ENCODE data around the gene PDCD4. TPM values are rescaled to one million over a fixed set of nuclear protein-coding genes. Genes with fewer than 3 reads are reported as not detected.
A peak's percentile ranks its signal among the peaks of the same experiment; 100 is the strongest.

Gene PDCD4
- total and polyA plus RNA-seq, 5 donors = 39.8 to 82.7 (median 70.8) TPM

GRCh38 chr10:110851020-110851612, 20.6 kb upstream of the PDCD4 start:
- no peaks in the 10 kb centered on the region for H3K9me3 ChIP-seq (ENCODE audit: control insufficient read depth, low read length)
- H3K4me3 ChIP-seq (ENCODE audit: low read length) = no peak overlapping the region
- intact Hi-C loops (cut with DNase I) = no loop called here
- DNase-seq (no peak), ATAC-seq (no peak)
- no peaks in the 10 kb centered on the region for H3K27me3 ChIP-seq (ENCODE audit: control insufficient read depth, insufficient read depth)
- H3K27ac ChIP-seq (ENCODE audit: low read length) = no peak overlapping the region
- WGBS = 74% methylated on average over 8 of the region's 8 CpGs
- no peaks in the 10 kb centered on the region for H3K4me1 ChIP-seq (ENCODE audit: control insufficient read depth, insufficient read depth, low read length)

GRCh38 chr10:110852255-110852896, 19.4 kb upstream of the PDCD4 start:
- H3K4me3 ChIP-seq (ENCODE audit: low read length) = no peak overlapping the region
- peaks cover 2% of the 10 kb centered on the region for H3K4me1 ChIP-seq (ENCODE audit: control insufficient read depth, insufficient read depth, low read length)
- 70% methylated on average over 7 of the region's 7 CpGs for WGBS
- intact Hi-C loops (cut with DNase I) = no loop called here
- no peaks in the 10 kb centered on the region for H3K9me3 ChIP-seq (ENCODE audit: control insufficient read depth, low read length)
- H3K27me3 ChIP-seq (ENCODE audit: control insufficient read depth, insufficient read depth) = no peaks in the 10 kb centered on the region
- DNase-seq (no peak), ATAC-seq (peak; percentile 18 to 39)
- H3K27ac ChIP-seq (ENCODE audit: low read length) = no peak overlapping the region

- DNase-seq (no peak), ATAC-seq (no peak)
- intact Hi-C loops (cut with DNase I) = no loop called here
- Histone ChIP-seq H3K4me1 (ENCODE audit: control insufficient read depth, insufficient read depth, low read length) (peaks cover 8% of the 10 kb centered on the region), H3K4me3 (ENCODE audit: low read length) (no peak overlapping the region), H3K27me3 (ENCODE audit: control insufficient read depth, insufficient read depth) (no peaks in the 10 kb centered on the region), H3K9me3 (ENCODE audit: control insufficient read depth, low read length) (no peaks in the 10 kb centered on the region), H3K27ac (ENCODE audit: low read length) (no peak overlapping the region)
- 85% methylated on average over 4 of the region's 4 CpGs for WGBS
Observed at GRCh38 chr10:110852947-110853346, 18.8 kb upstream of the PDCD4 start.

GRCh38 chr10:110853921-110854605, 17.7 kb upstream of the PDCD4 start:
- DNase-seq = no peak
- Histone ChIP-seq H3K4me3 (ENCODE audit: low read length) (no peak overlapping the region), H3K27me3 (ENCODE audit: control insufficient read depth, insufficient read depth) (no peaks in the 10 kb centered on the region), H3K27ac (ENCODE audit: low read length) (no peak overlapping the region), H3K9me3 (ENCODE audit: control insufficient read depth, low read length) (no peaks in the 10 kb centered on the region), H3K4me1 (ENCODE audit: control insufficient read depth, insufficient read depth, low read length) (peaks cover 11% of the 10 kb centered on the region)
- no peak for ATAC-seq
- intact Hi-C loops (cut with DNase I) = no loop called here

GRCh38 chr10:110857265-110858171, 14.2 kb upstream of the PDCD4 start:
- no peaks in the 10 kb centered on the region for H3K27me3 ChIP-seq (ENCODE audit: control insufficient read depth, insufficient read depth)
- ATAC-seq (peak; percentile 48 to 60), DNase-seq (no peak)
- intact Hi-C loops (cut with DNase I) = no loop called here
- peak overlapping the region; percentile 23 for H3K27ac ChIP-seq (ENCODE audit: low read length)
- H3K9me3 ChIP-seq (ENCODE audit: control insufficient read depth, low read length) = no peaks in the 10 kb centered on the region
- 28% methylated on average over 12 of the region's 12 CpGs for WGBS
- peaks cover 21% of the 10 kb centered on the region for H3K4me1 ChIP-seq (ENCODE audit: control insufficient read depth, insufficient read depth, low read length)
- no peak overlapping the region for H3K4me3 ChIP-seq (ENCODE audit: low read length)

GRCh38 chr10:110858297-110858934, 13.3 kb upstream of the PDCD4 start:
- Histone ChIP-seq H3K4me3 (ENCODE audit: low read length) (no peak overlapping the region), H3K27me3 (ENCODE audit: control insufficient read depth, insufficient read depth) (no peaks in the 10 kb centered on the region), H3K4me1 (ENCODE audit: control insufficient read depth, insufficient read depth, low read length) (peaks cover 21% of the 10 kb centered on the region), H3K27ac (ENCODE audit: low read length) (no peak overlapping the region), H3K9me3 (ENCODE audit: control insufficient read depth, low read length) (no peaks in the 10 kb centered on the region)
- 23% methylated on average over 1 of the region's 1 CpG for WGBS
- peak; percentile 36 to 40 for ATAC-seq
- DNase-seq = no peak
- intact Hi-C loops (cut with DNase I) = no loop called here

- ATAC-seq = peak; percentile 10 to 35
- 67% methylated on average over 6 of the region's 6 CpGs for WGBS
- intact Hi-C loops (cut with DNase I) = no loop called here
- DNase-seq = peak in 1 of 3 donors; percentile 66
- Histone ChIP-seq H3K9me3 (ENCODE audit: control insufficient read depth, low read length) (no peaks in the 10 kb centered on the region), H3K4me1 (ENCODE audit: control insufficient read depth, insufficient read depth, low read length) (peaks cover 24% of the 10 kb centered on the region), H3K27ac (ENCODE audit: low read length) (peak overlapping the region; percentile 84), H3K27me3 (ENCODE audit: control insufficient read depth, insufficient read depth) (no peaks in the 10 kb centered on the region), H3K4me3 (ENCODE audit: low read length) (no peak overlapping the region)
Observed at GRCh38 chr10:110859206-110859972, 12.3 kb upstream of the PDCD4 start.

GRCh38 chr10:110859973-110860376, 11.8 kb upstream of the PDCD4 start:
- H3K27me3 ChIP-seq (ENCODE audit: control insufficient read depth, insufficient read depth) = no peaks in the 10 kb centered on the region
- H3K27ac ChIP-seq (ENCODE audit: low read length) = peak overlapping the region; percentile 84
- H3K4me1 ChIP-seq (ENCODE audit: control insufficient read depth, insufficient read depth, low read length) = peaks cover 26% of the 10 kb centered on the region
- DNase-seq (no peak), ATAC-seq (peak; percentile 56 to 65)
- H3K9me3 ChIP-seq (ENCODE audit: control insufficient read depth, low read length) = no peaks in the 10 kb centered on the region
- no peak overlapping the region for H3K4me3 ChIP-seq (ENCODE audit: low read length)
- intact Hi-C loops (cut with DNase I) = no loop called here
- 23% methylated on average over 1 of the region's 1 CpG for WGBS

GRCh38 chr10:110860576-110861241, 11.0 kb upstream of the PDCD4 start:
- no peaks in the 10 kb centered on the region for H3K27me3 ChIP-seq (ENCODE audit: control insufficient read depth, insufficient read depth)
- peaks cover 26% of the 10 kb centered on the region for H3K4me1 ChIP-seq (ENCODE audit: control insufficient read depth, insufficient read depth, low read length)
- WGBS = 76% methylated on average over 7 of the region's 7 CpGs
- no peak for DNase-seq
- no peak overlapping the region for H3K27ac ChIP-seq (ENCODE audit: low read length)
- H3K9me3 ChIP-seq (ENCODE audit: control insufficient read depth, low read length) = no peaks in the 10 kb centered on the region
- intact Hi-C loops (cut with DNase I) = no loop called here
- no peak overlapping the region for H3K4me3 ChIP-seq (ENCODE audit: low read length)
- no peak for ATAC-seq
